GM12801 (cell line): ENCODE data around the gene CUBN.

Experiments
- TF ChIP-seq, protein P1 (sequence below): IDR thresholded peaks from one replicate; pipeline ENCODE4 v1.5.1; 2011; ENCODE audit warnings: control low read depth; ENCODE audit not compliant: insufficient read length; ENCODE audit errors: extremely low read depth

The CUBN gene

DNA sequence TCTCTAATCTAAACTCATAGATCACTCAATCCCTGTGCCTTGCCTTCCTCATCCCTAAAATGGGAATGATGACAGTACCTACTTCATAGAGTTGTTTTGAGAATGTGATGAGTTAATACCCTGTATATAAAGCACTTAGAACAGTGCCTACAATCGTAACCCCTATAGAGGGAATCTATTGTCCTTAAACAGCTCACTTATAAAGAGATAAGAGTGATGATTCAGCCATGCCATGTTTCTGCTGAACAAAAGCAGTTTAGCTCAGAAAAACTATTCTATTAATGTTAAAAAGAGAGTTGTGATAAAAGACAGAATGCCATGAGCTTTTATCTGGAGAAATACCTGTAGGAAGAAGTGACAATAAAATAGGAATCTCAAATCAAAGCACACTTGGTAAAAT, 63.6 kb downstream of the CUBN start:
- TF ChIP-seq, protein P1, sequence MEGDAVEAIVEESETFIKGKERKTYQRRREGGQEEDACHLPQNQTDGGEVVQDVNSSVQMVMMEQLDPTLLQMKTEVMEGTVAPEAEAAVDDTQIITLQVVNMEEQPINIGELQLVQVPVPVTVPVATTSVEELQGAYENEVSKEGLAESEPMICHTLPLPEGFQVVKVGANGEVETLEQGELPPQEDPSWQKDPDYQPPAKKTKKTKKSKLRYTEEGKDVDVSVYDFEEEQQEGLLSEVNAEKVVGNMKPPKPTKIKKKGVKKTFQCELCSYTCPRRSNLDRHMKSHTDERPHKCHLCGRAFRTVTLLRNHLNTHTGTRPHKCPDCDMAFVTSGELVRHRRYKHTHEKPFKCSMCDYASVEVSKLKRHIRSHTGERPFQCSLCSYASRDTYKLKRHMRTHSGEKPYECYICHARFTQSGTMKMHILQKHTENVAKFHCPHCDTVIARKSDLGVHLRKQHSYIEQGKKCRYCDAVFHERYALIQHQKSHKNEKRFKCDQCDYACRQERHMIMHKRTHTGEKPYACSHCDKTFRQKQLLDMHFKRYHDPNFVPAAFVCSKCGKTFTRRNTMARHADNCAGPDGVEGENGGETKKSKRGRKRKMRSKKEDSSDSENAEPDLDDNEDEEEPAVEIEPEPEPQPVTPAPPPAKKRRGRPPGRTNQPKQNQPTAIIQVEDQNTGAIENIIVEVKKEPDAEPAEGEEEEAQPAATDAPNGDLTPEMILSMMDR: no peak

DNA sequence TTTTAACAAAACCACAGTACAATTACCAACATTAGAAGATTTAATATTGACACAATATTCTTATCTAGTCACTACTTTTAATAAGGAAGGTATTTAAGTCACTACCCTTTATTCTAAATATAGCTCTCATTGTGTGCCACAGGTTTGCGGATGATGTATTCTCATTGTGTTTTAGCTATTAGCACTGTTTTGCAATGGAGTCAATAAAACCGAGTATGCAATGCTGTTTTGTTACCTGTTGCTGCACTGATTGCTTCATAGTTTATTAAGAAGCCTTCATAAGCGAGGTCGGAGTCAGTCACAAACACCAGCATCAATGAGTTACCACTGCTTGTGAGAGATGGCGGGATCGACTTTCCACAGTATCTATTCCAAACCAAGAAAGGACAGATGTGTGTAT, 64.3 kb downstream of the CUBN start:
- TF ChIP-seq, protein P1: no peak

DNA sequence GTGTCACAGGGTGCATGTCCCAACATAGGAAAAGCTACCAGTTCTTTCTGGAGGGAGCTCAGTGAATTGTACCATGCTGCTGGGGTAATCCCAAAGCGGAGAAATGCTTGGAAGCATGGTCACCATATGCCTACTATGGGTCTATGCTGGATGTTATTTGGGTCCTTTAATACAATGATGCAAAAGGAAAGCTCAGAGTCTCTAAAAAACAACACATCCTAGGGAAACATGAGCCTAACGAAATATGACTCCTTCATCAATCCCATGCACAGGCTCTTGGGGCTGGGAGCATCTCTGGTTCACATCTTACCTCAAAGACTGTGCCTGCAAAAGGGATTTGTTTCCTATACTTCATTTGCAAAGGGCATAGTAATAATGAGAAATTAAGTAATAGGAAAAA, 65.2 kb downstream of the CUBN start:
- TF ChIP-seq, protein P1: no peak

DNA sequence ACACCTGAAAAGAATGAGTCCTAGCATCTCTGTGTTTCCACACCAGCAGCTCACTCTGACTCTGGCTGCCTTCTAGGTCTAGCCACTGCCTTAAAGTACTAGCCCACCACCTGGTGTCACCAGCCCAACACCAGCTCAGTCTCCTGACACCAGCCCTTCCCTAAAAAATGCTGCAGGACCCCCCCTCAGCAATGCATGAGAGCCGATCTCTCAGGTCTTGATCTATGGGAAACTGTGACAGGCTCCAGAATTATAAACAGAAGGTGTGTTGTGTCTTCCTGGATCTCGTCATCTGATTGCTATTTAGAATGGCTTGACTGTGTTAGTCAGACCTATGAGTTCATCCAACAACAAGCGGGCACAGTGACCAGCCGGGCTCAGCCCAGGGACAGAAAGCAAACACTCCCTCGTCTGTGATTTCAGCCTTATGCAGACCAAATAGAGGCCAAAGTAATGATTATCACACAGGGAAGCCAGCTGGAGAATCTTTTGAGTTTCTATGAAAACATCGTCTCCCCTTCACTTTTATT, 66.6 kb downstream of the CUBN start:
- TF ChIP-seq, protein P1: no peak

DNA sequence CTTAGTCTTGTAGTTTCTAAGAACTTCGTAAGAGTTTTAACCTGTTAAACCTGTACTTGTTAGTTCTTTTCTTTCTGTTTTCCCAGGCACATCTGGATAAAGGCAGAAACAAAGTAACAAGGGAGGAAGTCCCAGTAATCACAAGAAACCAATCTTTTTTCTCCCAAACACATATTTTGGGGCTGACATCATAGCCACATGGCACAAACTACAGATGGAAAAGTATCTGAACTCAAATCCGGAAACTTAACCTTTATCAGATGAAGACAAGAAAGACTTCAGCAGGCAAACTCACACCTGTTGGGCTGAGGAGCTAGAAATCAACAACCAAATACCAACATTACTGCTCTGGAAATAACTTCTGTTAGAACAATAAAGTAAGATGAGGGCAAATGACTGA, 67.1 kb downstream of the CUBN start:
- TF ChIP-seq, protein P1: no peak

DNA sequence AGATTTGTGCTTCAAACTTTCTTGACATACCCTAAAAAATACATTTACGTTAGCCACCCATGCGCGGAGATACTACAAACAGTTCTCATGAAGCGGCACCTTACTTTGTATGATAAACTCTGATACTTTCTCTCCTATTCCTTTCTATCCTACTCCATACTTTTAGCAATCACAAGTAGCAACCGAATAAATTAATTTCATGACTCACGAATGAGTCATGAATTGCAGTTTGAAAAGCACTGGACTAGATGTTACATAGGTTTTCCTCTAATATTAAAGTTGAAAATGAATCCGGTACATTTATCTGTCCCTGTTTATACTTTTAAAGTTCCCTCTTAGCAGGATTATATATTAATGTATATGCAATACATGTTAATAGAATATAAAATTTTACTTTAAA, 67.6 kb downstream of the CUBN start:
- TF ChIP-seq, protein P1: no peak

DNA sequence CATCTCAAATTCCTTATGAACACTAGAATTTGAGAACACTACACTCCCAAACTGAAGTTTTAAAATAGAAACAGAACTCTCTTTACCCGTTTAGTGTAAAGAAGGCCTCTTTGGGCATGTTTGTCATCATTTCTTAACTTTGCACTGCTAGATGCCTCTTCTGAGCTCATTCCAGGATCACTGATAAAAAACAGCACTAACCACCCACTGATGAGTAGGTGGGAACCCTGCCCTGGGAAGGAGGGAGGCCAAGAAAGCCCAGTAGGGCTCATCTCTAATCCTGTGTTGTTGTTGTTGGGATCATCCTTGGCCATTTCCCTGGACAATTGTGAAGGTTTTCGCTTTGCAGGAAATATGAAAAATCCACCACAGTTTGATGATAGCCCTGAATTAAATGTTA, 68.2 kb downstream of the CUBN start:
- TF ChIP-seq, protein P1: no peak

DNA sequence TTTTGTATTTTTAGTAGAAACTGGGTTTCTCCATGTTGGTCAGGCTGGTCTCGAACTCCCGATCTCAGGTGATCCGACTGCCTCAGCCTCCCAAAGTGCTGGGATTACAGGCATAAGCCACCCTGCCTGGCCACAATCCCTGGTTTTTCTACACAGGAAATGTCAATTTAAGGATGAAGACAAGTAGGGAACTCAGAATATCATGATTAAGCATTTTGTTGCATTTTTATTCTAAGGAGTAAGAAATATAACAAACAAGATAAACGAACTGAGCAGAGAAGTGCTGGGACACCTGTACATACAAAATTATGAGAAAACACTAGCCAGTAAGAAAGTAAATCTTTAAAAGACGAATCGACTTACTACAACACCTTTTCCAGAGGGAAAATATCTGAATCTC, 69.3 kb downstream of the CUBN start:
- TF ChIP-seq, protein P1: no peak
